GM10248 (cell line): ENCODE results near the gene CDK5RAP3.

Source experiments
- CTCF ChIA-PET: fragments of 300-600 bp; sonication (Branson Sonifier 250); formaldehyde crosslinking; extraction: SDS; loops from one replicate; lab custom pipeline; 2021; ENCODE audit warnings: antibody characterized with exemption; lab: Yijun Ruan, JAX
- POLR2A ChIA-PET: fragments of 350-650 bp; sonication (Branson Sonifier 250); formaldehyde crosslinking; extraction: SDS; loops from one replicate; lab custom pipeline; 2020; ENCODE audit warnings: antibody characterized with exemption; lab: Yijun Ruan, JAX
- DNase-seq: peaks from one replicate; pipeline ENCODE4 v3.0.0; 2012; ENCODE audit errors: extremely low spot score
- CTCF ChIP-seq: IDR thresholded peaks from 2 replicates; pipeline ENCODE4 v1.5.1; 2012; ENCODE audit warnings: mild to moderate bottlenecking, low read depth; ENCODE audit errors: extremely low read depth, missing control alignments, control extremely low read depth

Gene CDK5RAP3

GRCh38 chr17:47970725-47971499, at the start of gene CDK5RAP3:
TSS of gene CDK5RAP3 (plus strand) at chr17:47971113. CDS start at chr17:47971147, 34 bp downstream.
- peak; percentile 99 for DNase-seq
- ChIA-PET POLR2A (interaction anchor here (0.6 to 1.0 kb wide), 3 partner anchors 30 to 47 kb away, joined by 3 to 5 read pairs (median 4); partner anchors contain the start of gene PNPO), CTCF (interaction anchor here (0.8 to 18.8 kb wide), 34 partner anchors 8 to 643 kb away, joined by 3 to 584 read pairs (median 5); partner anchors contain the start of genes LRRC46, MRPL10, OSBPL7 and PNPO)
- TF ChIP-seq CTCF, result peak; percentile 86

GRCh38 chr17:47924785-47925677, 45.9 kb upstream of the CDK5RAP3 start:
- TF ChIP-seq CTCF, result no peak
- ChIA-PET POLR2A (no interaction called here), CTCF (interaction anchor here (1.5 to 32.0 kb wide), 3 partner anchors 11 to 45 kb away, joined by 5 to 407 read pairs (median 6); partner anchors contain the start of genes CDK5RAP3, PNPO and PRR15L)
- no peak for DNase-seq

GRCh38 chr17:47925678-47925988, 45.3 kb upstream of the CDK5RAP3 start:
- POLR2A ChIA-PET, result interaction anchor here (0.6 to 0.7 kb wide), 2 partner anchors 16 to 933 kb away, joined by 3 to 4 read pairs; partner anchors contain the start of gene PNPO

GRCh38 chr17:47927821-47928400, 43.0 kb upstream of the CDK5RAP3 start:
- CTCF ChIA-PET, result interaction anchor here (1.2 to 32.0 kb wide), 3 partner anchors 21 to 87 kb away, joined by 3 to 407 read pairs (median 11); partner anchors contain the start of genes PNPO, PRR15L and SCRN2
- POLR2A ChIA-PET, result no interaction called here

More at GRCh38 chr17:47925678-47925988, 45.3 kb upstream of the CDK5RAP3 start:
- DNase-seq, result no peak
- no peak for TF ChIP-seq CTCF
- CTCF ChIA-PET, result interaction anchor here (1.5 to 32.0 kb wide), 3 partner anchors 11 to 45 kb away, joined by 5 to 407 read pairs (median 6); partner anchors contain the start of genes CDK5RAP3, PNPO and PRR15L

GRCh38 chr17:47928415-47928814, 42.5 kb upstream of the CDK5RAP3 start:
- no peak for DNase-seq
- CTCF ChIA-PET, result interaction anchor here (1.2 to 32.0 kb wide), 4 partner anchors 20 to 87 kb away, joined by 3 to 407 read pairs (median 8); partner anchors contain the start of genes PNPO, PRR15L and SCRN2
- TF ChIP-seq CTCF, result no peak
- POLR2A ChIA-PET, result no interaction called here

More at GRCh38 chr17:47927821-47928400, 43.0 kb upstream of the CDK5RAP3 start:
- TF ChIP-seq CTCF, result no peak
- DNase-seq, result no peak
